Left lung (tissue), 10 donors: ENCODE measurements around the gene ALMS1. TPM values are rescaled to one million over a fixed set of nuclear protein-coding genes. Genes with fewer than 3 reads are reported as not detected.
"Not testable (repeated sequence)": the region's sequence is repeated elsewhere in the genome, so short reads cannot be mapped to it uniquely, and the experiment has no call there.

Experiments
- ATAC-seq: fragments of 200-7000 bp; cut with Tn5 transposase; one replicate; pipeline ENCODE4 v1.9.1; 2020; ENCODE audit warnings: moderate library complexity
- DNase-seq, 4 donors: peaks; one replicate each; pipeline ENCODE4 v3.0.0-alpha.2; 2013 to 2020
- H3K27ac ChIP-seq, 2 donors: fragments of 200-600 bp; sonication (generic) in 1 of 2; one replicate each; pipeline versions ENCODE4 v1.5.0 to v1.8.0; 2020 to 2021
- H3K27me3 ChIP-seq, 2 donors: fragments of 200-600 bp; sonication (generic) in 1 of 2; one replicate each; pipeline versions ENCODE4 v1.5.0 to v1.8.0; 2020 to 2021
- H3K36me3 ChIP-seq, 2 donors: fragments of 200-600 bp; sonication (generic) in 1 of 2; one replicate each; pipeline versions ENCODE4 v1.5.0 to v1.8.0; 2020 to 2021
- H3K4me1 ChIP-seq, 2 donors: fragments of 200-600 bp; one replicate each; pipeline ENCODE4 v1.8.0; 2021
- H3K4me3 ChIP-seq, 2 donors: fragments of 200-600 bp; sonication (generic) in 1 of 2; one replicate each; pipeline versions ENCODE4 v1.5.0 to v1.8.0; 2020 to 2021; ENCODE audit warnings: mild to moderate bottlenecking in 1 of 2
- H3K9me3 ChIP-seq, 2 donors: fragments of 200-600 bp; sonication (generic) in 1 of 2; one replicate each; pipeline versions ENCODE4 v1.5.0 to v1.8.0; 2020 to 2021
- CTCF ChIP-seq, 2 donors: fragments of 200-600 bp; sonication (generic) in 1 of 2; IDR thresholded peaks; one replicate each; pipeline versions ENCODE4 v1.5.0 to v1.8.0; 2021; ENCODE audit warnings: antibody characterized with exemption in 2 of 2
- intact Hi-C, 2 donors: fragments of 100-400 bp; cut with DNase I; formaldehyde crosslinking; loops; one replicate each; pipeline versions ENCODE4 v1.11.2 to v1.14.2; 2022
- polyA plus RNA-seq, 6 donors: library from polyadenylated mRNA; unstranded; fragments of 120-200 nt; gene quantifications; one replicate each; pipeline ENCODE4 v1.2.1, GENCODE V29; 2013; ENCODE audit not compliant: insufficient read length in 6 of 6
- total RNA-seq, 2 donors: library from RNA; stranded (reverse); fragmentation: NEBNext Ultra II Directional; extraction: Animal tissue kit (Norgen Biotek cat#: 25700); gene quantifications; one replicate each; pipeline ENCODE4 v1.2.1, GENCODE V29; 2021
- donor health status: DM: no; HTN: yes; CAD: no.
- donor health status: DM: no; HTN: no; CAD: no.

Gene ALMS1
- total and polyA plus RNA-seq, 8 donors: 16.4 to 46.0 (median 39.7) TPM

- Histone ChIP-seq H3K4me1 (no peaks in the 10 kb centered on the region), H3K4me3 (no peak overlapping the region), H3K27me3 (no peaks in the 10 kb centered on the region), H3K27ac (no peak overlapping the region), H3K36me3 (peaks cover 0 to 42% of the 10 kb centered on the region in 2 donors), H3K9me3 (peaks cover 0 to 54% of the 10 kb centered on the region in 2 donors)
- intact Hi-C loops: no loop called here
- DNase-seq (no peak), ATAC-seq (no peak)
- no peak for TF ChIP-seq CTCF (IDR thresholded peaks at IDR 0.05)
These were observed 143.1 kb downstream of the ALMS1 start for GRCh38 chr2:73528688-73529087.

GRCh38 chr2:73530773-73531172 is 145.1 kb downstream of the ALMS1 start:
- H3K27me3 ChIP-seq, intact Hi-C loops, H3K27ac ChIP-seq, DNase-seq, ATAC-seq, H3K4me3 ChIP-seq, H3K4me1 ChIP-seq: not testable (repeated sequence)
- peaks cover 0 to 34% of the 10 kb centered on the region in 2 donors for H3K36me3 ChIP-seq
- peaks cover 0 to 42% of the 10 kb centered on the region in 2 donors for H3K9me3 ChIP-seq

GRCh38 chr2:73532381-73532780 is 146.7 kb downstream of the ALMS1 start:
- peaks cover 0 to 28% of the 10 kb centered on the region in 2 donors for H3K9me3 ChIP-seq
- no peak for DNase-seq
- no peaks in the 10 kb centered on the region for H3K4me1 ChIP-seq
- intact Hi-C loops: no loop called here
- no peak for TF ChIP-seq CTCF (IDR thresholded peaks at IDR 0.05)
- no peak overlapping the region for H3K27ac ChIP-seq
- peaks cover 0 to 46% of the 10 kb centered on the region in 2 donors for H3K36me3 ChIP-seq
- no peaks in the 10 kb centered on the region for H3K27me3 ChIP-seq
- H3K4me3 ChIP-seq: no peak overlapping the region
- no peak for ATAC-seq

GRCh38 chr2:73536133-73536840 is 150.7 kb downstream of the ALMS1 start:
- Histone ChIP-seq H3K27me3 (no peaks in the 10 kb centered on the region), H3K36me3 (peaks cover 0 to 49% of the 10 kb centered on the region in 2 donors), H3K27ac (no peak overlapping the region), H3K4me3 (no peak overlapping the region), H3K9me3 (peaks cover 0 to 16% of the 10 kb centered on the region in 2 donors), H3K4me1 (no peaks in the 10 kb centered on the region)
- intact Hi-C loops: no loop called here
- TF ChIP-seq CTCF (IDR thresholded peaks at IDR 0.05): no peak
- ATAC-seq (no peak), DNase-seq (peak in 1 of 4 donors; percentile 11)

- H3K4me3 ChIP-seq, H3K9me3 ChIP-seq, H3K27ac ChIP-seq, H3K27me3 ChIP-seq, DNase-seq, ATAC-seq, intact Hi-C loops, H3K36me3 ChIP-seq, H3K4me1 ChIP-seq: not testable (repeated sequence)
These were observed 175.2 kb downstream of the ALMS1 start for GRCh38 chr2:73560875-73561274.

- no peak overlapping the region for H3K27ac ChIP-seq
- ATAC-seq: peak; percentile 44
- H3K27me3 ChIP-seq: no peaks in the 10 kb centered on the region
- no peaks in the 10 kb centered on the region for H3K9me3 ChIP-seq
- intact Hi-C loops: no loop called here
- no peak for TF ChIP-seq CTCF (IDR thresholded peaks at IDR 0.05)
- H3K4me3 ChIP-seq: no peak overlapping the region
- H3K36me3 ChIP-seq: no peaks in the 10 kb centered on the region
- no peaks in the 10 kb centered on the region for H3K4me1 ChIP-seq
- DNase-seq: no peak
These were observed 175.8 kb downstream of the ALMS1 start for GRCh38 chr2:73561422-73561821.
